ENCODE data around the gene PHACTR4. TPM values are rescaled to one million over a fixed set of nuclear protein-coding genes. Genes with fewer than 3 reads are reported as not detected.
A peak's percentile ranks its signal among the peaks of the same experiment; 100 is the strongest.
"Not testable (repeated sequence)": the region's sequence is repeated elsewhere in the genome, so short reads cannot be mapped to it uniquely, and the experiment has no call there.

Gene PHACTR4
- total RNA-seq, 2 donors from 2014 or later = 49.9 to 65.0 TPM

- Histone ChIP-seq H3K36me3 (ENCODE audit: control insufficient read depth, insufficient read depth, low read length) (peaks cover 21% of the 10 kb centered on the region), H3K27me3 (ENCODE audit: control insufficient read depth, insufficient read depth, low read length, poor library complexity, severe bottlenecking) (no peaks in the 10 kb centered on the region), H3K4me1 (ENCODE audit: control insufficient read depth, insufficient read depth, low read length) (no peaks in the 10 kb centered on the region), H3K27ac (ENCODE audit: low read depth, low read length) (no peak overlapping the region), H3K9ac (ENCODE audit: extremely low read depth, low read length, poor library complexity, severe bottlenecking) (no peak overlapping the region), H3K9me3 (ENCODE audit: control insufficient read depth, low read length) (no peaks in the 10 kb centered on the region), H3K4me3 (ENCODE audit: low read length) (no peak overlapping the region)
- no peak overlapping the region for H3K4me3 Mint-ChIP-seq
- DNase-seq = no peak
- H3K27ac Mint-ChIP-seq = no peak overlapping the region
- H3K36me3 Mint-ChIP-seq (ENCODE audit: low read depth) = peaks cover 38% of the 10 kb centered on the region
- peaks cover 16% of the 10 kb centered on the region for H3K4me1 Mint-ChIP-seq
- TF ChIP-seq, protein P1, sequence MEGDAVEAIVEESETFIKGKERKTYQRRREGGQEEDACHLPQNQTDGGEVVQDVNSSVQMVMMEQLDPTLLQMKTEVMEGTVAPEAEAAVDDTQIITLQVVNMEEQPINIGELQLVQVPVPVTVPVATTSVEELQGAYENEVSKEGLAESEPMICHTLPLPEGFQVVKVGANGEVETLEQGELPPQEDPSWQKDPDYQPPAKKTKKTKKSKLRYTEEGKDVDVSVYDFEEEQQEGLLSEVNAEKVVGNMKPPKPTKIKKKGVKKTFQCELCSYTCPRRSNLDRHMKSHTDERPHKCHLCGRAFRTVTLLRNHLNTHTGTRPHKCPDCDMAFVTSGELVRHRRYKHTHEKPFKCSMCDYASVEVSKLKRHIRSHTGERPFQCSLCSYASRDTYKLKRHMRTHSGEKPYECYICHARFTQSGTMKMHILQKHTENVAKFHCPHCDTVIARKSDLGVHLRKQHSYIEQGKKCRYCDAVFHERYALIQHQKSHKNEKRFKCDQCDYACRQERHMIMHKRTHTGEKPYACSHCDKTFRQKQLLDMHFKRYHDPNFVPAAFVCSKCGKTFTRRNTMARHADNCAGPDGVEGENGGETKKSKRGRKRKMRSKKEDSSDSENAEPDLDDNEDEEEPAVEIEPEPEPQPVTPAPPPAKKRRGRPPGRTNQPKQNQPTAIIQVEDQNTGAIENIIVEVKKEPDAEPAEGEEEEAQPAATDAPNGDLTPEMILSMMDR (conservative IDR thresholded peaks at IDR 0.05) = no peak
- 98% methylated on average over 2 of the region's 2 CpGs; no CpG with 5 or more reads in 1 of the 2 experiments for whole genome bisulfite sequencing, 2 experiments (ENCODE audit: insufficient coverage in 1 of 2, insufficient read length in 1 of 2)
- no peaks in the 10 kb centered on the region for H3K9me3 Mint-ChIP-seq
- H3K27me3 Mint-ChIP-seq (ENCODE audit: insufficient read depth) = no peaks in the 10 kb centered on the region
Observed at GRCh38 chr1:28374297-28374696, 4.8 kb downstream of the PHACTR4 start.

DNA sequence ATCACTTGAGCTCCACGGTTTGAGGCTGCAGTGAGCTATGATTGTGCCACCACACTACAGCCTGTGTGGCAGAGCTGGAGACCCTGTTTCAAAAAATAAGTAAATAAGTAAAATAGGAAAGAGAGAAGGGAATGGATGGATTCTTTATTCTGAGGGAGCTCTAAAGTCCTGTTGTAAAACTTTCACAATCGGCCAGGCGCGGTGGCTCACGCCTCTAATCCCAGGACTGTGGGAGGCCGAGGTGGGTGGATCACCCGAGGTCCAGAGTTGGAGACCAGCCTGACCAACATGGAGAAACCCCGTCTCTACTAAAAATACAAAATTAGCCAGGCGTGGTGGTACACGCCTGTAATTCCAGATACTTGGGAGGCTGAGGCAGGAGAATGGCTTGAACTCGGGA lies 6.1 kb downstream of the PHACTR4 start:
- WGBS, 2 experiments (ENCODE audit: insufficient coverage in 1 of 2, insufficient read length in 1 of 2) = 94% methylated on average over 11 of the region's 11 CpGs
- H3K9ac ChIP-seq (ENCODE audit: extremely low read depth, low read length, poor library complexity, severe bottlenecking); H3K4me3 Mint-ChIP-seq; H3K27ac ChIP-seq (ENCODE audit: low read depth, low read length); DNase-seq; H3K27me3 ChIP-seq (ENCODE audit: control insufficient read depth, insufficient read depth, low read length, poor library complexity, severe bottlenecking); H3K9me3 ChIP-seq (ENCODE audit: control insufficient read depth, low read length); H3K4me3 ChIP-seq (ENCODE audit: low read length); H3K4me1 ChIP-seq (ENCODE audit: control insufficient read depth, insufficient read depth, low read length); H3K27me3 Mint-ChIP-seq (ENCODE audit: insufficient read depth); H3K9me3 Mint-ChIP-seq: not testable (repeated sequence)
- peak overlapping the region; percentile 74 for H3K27ac Mint-ChIP-seq
- peaks cover 41% of the 10 kb centered on the region for H3K36me3 Mint-ChIP-seq (ENCODE audit: low read depth)
- peaks cover 13% of the 10 kb centered on the region for H3K4me1 Mint-ChIP-seq
- peaks cover 21% of the 10 kb centered on the region for H3K36me3 ChIP-seq (ENCODE audit: control insufficient read depth, insufficient read depth, low read length)

DNA sequence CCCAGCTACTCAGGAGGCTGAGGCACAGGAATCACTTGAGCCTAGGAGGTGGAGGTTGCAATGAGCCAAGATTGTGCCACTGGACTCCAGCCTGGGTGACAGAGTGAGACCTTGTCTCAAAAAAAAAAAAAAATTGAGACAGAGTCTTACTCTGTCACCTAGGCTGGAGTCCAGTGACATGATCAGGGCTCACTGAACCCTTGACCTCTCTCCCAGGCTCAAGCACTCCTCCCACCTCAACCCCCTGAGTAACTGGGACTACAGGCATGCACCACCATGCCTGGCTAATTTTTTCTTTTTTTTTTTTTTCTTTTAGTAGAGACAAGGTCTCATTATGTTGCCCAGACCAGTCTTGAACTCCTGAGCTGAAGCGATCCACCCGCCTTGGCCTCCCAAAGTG lies 6.7 kb downstream of the PHACTR4 start:
- H3K27me3 Mint-ChIP-seq (ENCODE audit: insufficient read depth); H3K27me3 ChIP-seq (ENCODE audit: control insufficient read depth, insufficient read depth, low read length, poor library complexity, severe bottlenecking); H3K4me3 ChIP-seq (ENCODE audit: low read length); DNase-seq; H3K27ac ChIP-seq (ENCODE audit: low read depth, low read length); H3K9ac ChIP-seq (ENCODE audit: extremely low read depth, low read length, poor library complexity, severe bottlenecking); H3K4me1 ChIP-seq (ENCODE audit: control insufficient read depth, insufficient read depth, low read length); H3K4me1 Mint-ChIP-seq; H3K9me3 ChIP-seq (ENCODE audit: control insufficient read depth, low read length); H3K4me3 Mint-ChIP-seq; H3K9me3 Mint-ChIP-seq; H3K27ac Mint-ChIP-seq: not testable (repeated sequence)
- H3K36me3 Mint-ChIP-seq (ENCODE audit: low read depth) = peaks cover 41% of the 10 kb centered on the region
- WGBS, 2 experiments (ENCODE audit: insufficient coverage in 1 of 2, insufficient read length in 1 of 2) = 83 to 93% methylated on average over 2 of the region's 2 CpGs
- H3K36me3 ChIP-seq (ENCODE audit: control insufficient read depth, insufficient read depth, low read length) = peaks cover 21% of the 10 kb centered on the region

- WGBS, 2 experiments (ENCODE audit: insufficient coverage in 1 of 2, insufficient read length in 1 of 2) = 96 to 100% methylated on average over 3 to 5 of the region's 5 CpGs
- TF ChIP-seq, protein P1 (conservative IDR thresholded peaks at IDR 0.05) = no peak
- H3K9me3 Mint-ChIP-seq = peaks cover 3% of the 10 kb centered on the region
- Histone ChIP-seq H3K27ac (ENCODE audit: low read depth, low read length) (no peak overlapping the region), H3K9ac (ENCODE audit: extremely low read depth, low read length, poor library complexity, severe bottlenecking) (no peak overlapping the region), H3K9me3 (ENCODE audit: control insufficient read depth, low read length) (peaks cover 5% of the 10 kb centered on the region), H3K4me1 (ENCODE audit: control insufficient read depth, insufficient read depth, low read length) (no peaks in the 10 kb centered on the region), H3K36me3 (ENCODE audit: control insufficient read depth, insufficient read depth, low read length) (peaks cover 12% of the 10 kb centered on the region), H3K27me3 (ENCODE audit: control insufficient read depth, insufficient read depth, low read length, poor library complexity, severe bottlenecking) (no peaks in the 10 kb centered on the region), H3K4me3 (ENCODE audit: low read length) (no peak overlapping the region)
- H3K27ac Mint-ChIP-seq = peak overlapping the region; percentile 27
- DNase-seq = no peak
- H3K27me3 Mint-ChIP-seq (ENCODE audit: insufficient read depth) = no peaks in the 10 kb centered on the region
- no peak overlapping the region for H3K4me3 Mint-ChIP-seq
- H3K36me3 Mint-ChIP-seq (ENCODE audit: low read depth) = peaks cover 46% of the 10 kb centered on the region
- peaks cover 9% of the 10 kb centered on the region for H3K4me1 Mint-ChIP-seq
Observed at GRCh38 chr1:28378906-28379305, 9.4 kb downstream of the PHACTR4 start.

Measured in endodermal cell (in vitro differentiated cells).